ENCODE measurements around the gene PYHIN1.
A peak's percentile ranks its signal among the peaks of the same experiment; 100 is the strongest.

The PYHIN1 gene

DNA sequence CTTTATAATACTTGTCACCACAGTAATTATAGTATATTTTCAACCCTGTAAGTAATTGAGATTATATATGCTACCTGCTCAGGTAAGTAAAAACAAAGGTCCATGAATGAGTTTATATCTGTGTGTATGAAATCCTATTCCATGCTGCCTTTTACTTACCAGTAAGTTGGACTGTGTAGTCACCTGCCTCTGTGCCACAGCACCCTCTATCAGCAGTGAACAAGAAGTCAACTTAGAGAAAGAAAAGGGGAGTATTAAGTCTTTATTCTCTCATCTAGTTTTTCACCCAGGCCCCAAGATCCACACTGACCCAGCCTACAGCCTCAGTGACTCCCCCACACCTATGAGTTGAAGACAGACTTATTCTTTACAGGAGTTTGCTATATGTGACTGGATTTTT lies 41.5 kb downstream of the PYHIN1 start:
- H3K4me1 ChIP-seq (ENCODE audit: control insufficient read depth, low read length) = no peaks in the 10 kb centered on the region
- no peak overlapping the region for H3K4me3 ChIP-seq (ENCODE audit: low read length)
- H3K27me3 ChIP-seq (ENCODE audit: control insufficient read depth, low read length) = peaks cover 12% of the 10 kb centered on the region
- H3K4me2 ChIP-seq (ENCODE audit: low read length) = no peak overlapping the region
- no peaks in the 10 kb centered on the region for H3K9me2 ChIP-seq (replicated peaks; ENCODE audit: control insufficient read depth, low read length)
- no peak overlapping the region for H3K27ac ChIP-seq (ENCODE audit: low read depth, low read length)
- H3F3A ChIP-seq (ENCODE audit: control insufficient read depth, insufficient read depth) = no peaks in the 10 kb centered on the region
- TF ChIP-seq CTCF (IDR thresholded peaks at IDR 0.05; ENCODE audit: low read depth, low read length, poor library complexity, severe bottlenecking) (peak; percentile 21), EZH2phosphoT487 (IDR thresholded peaks at IDR 0.05; ENCODE audit: borderline replicate concordance, low read length) (no peak)
- no peaks in the 10 kb centered on the region for H3K36me3 ChIP-seq (ENCODE audit: control insufficient read depth, low read length)
- H3K79me2 ChIP-seq (ENCODE audit: control insufficient read depth, low read length) = no peaks in the 10 kb centered on the region
- H3K9me3 ChIP-seq (ENCODE audit: control insufficient read depth, insufficient read depth, low read length) = no peaks in the 10 kb centered on the region
- H4K20me1 ChIP-seq (ENCODE audit: control insufficient read depth, insufficient read depth, low read depth, low read length) = no peaks in the 10 kb centered on the region

DNA sequence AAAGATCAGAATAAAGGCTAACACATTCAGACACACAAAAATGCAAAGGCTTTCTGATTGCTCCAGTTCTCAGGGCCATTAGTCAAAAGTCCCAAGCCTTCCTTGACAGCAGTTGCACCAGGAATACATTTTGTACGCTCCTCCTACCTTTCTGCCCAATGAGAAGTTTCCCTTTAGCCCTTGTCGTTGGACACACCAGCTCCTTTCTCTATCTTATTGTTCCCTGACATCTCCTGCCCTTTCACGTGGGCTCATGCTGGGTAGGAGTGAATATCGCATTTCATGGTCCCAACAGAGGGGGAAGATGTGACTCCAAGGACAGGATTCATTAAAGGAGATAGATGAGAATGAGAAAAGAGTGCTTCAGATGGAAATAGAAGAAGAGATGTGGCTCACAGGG lies 44.9 kb downstream of the PYHIN1 start:
- no peaks in the 10 kb centered on the region for H3F3A ChIP-seq (ENCODE audit: control insufficient read depth, insufficient read depth)
- H3K9me3 ChIP-seq (ENCODE audit: control insufficient read depth, insufficient read depth, low read length) = no peaks in the 10 kb centered on the region; the same call in 1 of the 2 replicates
- no peaks in the 10 kb centered on the region for H3K4me1 ChIP-seq (ENCODE audit: control insufficient read depth, low read length)
- no peaks in the 10 kb centered on the region for H3K36me3 ChIP-seq (ENCODE audit: control insufficient read depth, low read length)
- no peak overlapping the region for H3K4me2 ChIP-seq (ENCODE audit: low read length)
- no peaks in the 10 kb centered on the region for H3K79me2 ChIP-seq (ENCODE audit: control insufficient read depth, low read length)
- no peaks in the 10 kb centered on the region for H3K9me2 ChIP-seq (replicated peaks; ENCODE audit: control insufficient read depth, low read length)
- TF ChIP-seq CTCF (IDR thresholded peaks at IDR 0.05; ENCODE audit: low read depth, low read length, poor library complexity, severe bottlenecking) = no peak
- TF ChIP-seq EZH2phosphoT487 (IDR thresholded peaks at IDR 0.05; ENCODE audit: borderline replicate concordance, low read length) = no peak
- H3K4me3 ChIP-seq (ENCODE audit: low read length) = no peak overlapping the region
- H3K27ac ChIP-seq (ENCODE audit: low read depth, low read length) = no peak overlapping the region
- peaks cover 12% of the 10 kb centered on the region for H3K27me3 ChIP-seq (ENCODE audit: control insufficient read depth, low read length)
- no peaks in the 10 kb centered on the region for H4K20me1 ChIP-seq (ENCODE audit: control insufficient read depth, insufficient read depth, low read depth, low read length)

DNA sequence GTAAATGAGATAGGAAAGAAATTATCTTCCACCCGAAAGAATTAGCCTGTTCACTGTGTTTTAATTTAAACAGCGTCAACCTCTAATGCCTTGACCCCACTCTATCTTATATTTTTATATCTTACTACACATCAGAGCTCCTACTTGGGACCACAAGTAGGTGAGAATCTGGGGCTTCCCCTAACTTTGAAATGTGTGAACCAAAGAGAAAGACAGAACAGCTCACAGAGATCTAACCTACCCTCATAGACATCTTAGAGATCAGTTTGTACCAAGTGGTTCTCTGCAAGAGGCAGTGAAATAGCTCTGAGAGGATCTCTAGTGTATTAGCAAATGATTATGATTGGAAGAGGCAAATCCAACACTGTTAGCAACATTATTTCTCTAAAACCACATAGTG lies 47.4 kb downstream of the PYHIN1 start:
- Histone ChIP-seq H3K4me3 (ENCODE audit: low read length) (no peak overlapping the region), H3K9me3 (ENCODE audit: control insufficient read depth, insufficient read depth, low read length) (peaks cover 3% of the 10 kb centered on the region; the same call in 1 of the 2 replicates), H3K9me2 (replicated peaks; ENCODE audit: control insufficient read depth, low read length) (no peaks in the 10 kb centered on the region), H3K79me2 (ENCODE audit: control insufficient read depth, low read length) (no peaks in the 10 kb centered on the region), H3K36me3 (ENCODE audit: control insufficient read depth, low read length) (no peaks in the 10 kb centered on the region), H3K4me1 (ENCODE audit: control insufficient read depth, low read length) (no peaks in the 10 kb centered on the region), H3K27ac (ENCODE audit: low read depth, low read length) (no peak overlapping the region), H3K27me3 (ENCODE audit: control insufficient read depth, low read length) (peaks cover 7% of the 10 kb centered on the region), H3K4me2 (ENCODE audit: low read length) (no peak overlapping the region), H4K20me1 (ENCODE audit: control insufficient read depth, insufficient read depth, low read depth, low read length) (no peaks in the 10 kb centered on the region), H3F3A (ENCODE audit: control insufficient read depth, insufficient read depth) (no peaks in the 10 kb centered on the region)
- TF ChIP-seq EZH2phosphoT487 (IDR thresholded peaks at IDR 0.05; ENCODE audit: borderline replicate concordance, low read length) = no peak
- no peak for TF ChIP-seq CTCF (IDR thresholded peaks at IDR 0.05; ENCODE audit: low read depth, low read length, poor library complexity, severe bottlenecking)

All from DOHH2 (cell line).